ENCODE data around the gene BEAN1. TPM values are rescaled to one million over a fixed set of nuclear protein-coding genes. Genes with fewer than 3 reads are reported as not detected.
"Not testable (repeated sequence)": the region's sequence is repeated elsewhere in the genome, so short reads cannot be mapped to it uniquely, and the experiment has no call there.

BEAN1 gene
- total RNA-seq, 1 donor: under 0.01 TPM

GRCh38 chr16:66447491-66447890, 20.4 kb downstream of the BEAN1 start:
- no peak overlapping the region for H3K4me3 ChIP-seq (ENCODE audit: low read depth, low read length)
- TF ChIP-seq CTCF (IDR thresholded peaks at IDR 0.05; ENCODE audit: insufficient read depth, low read depth, low read length): no peak
- DNase-seq (ENCODE audit: low read depth): no peak

- no peak overlapping the region for H3K4me3 ChIP-seq (ENCODE audit: low read depth, low read length)
- DNase-seq (ENCODE audit: low read depth): no peak
- TF ChIP-seq CTCF (IDR thresholded peaks at IDR 0.05; ENCODE audit: insufficient read depth, low read depth, low read length): no peak
These were observed 24.5 kb downstream of the BEAN1 start for GRCh38 chr16:66451548-66451947.

- DNase-seq (ENCODE audit: low read depth); H3K4me3 ChIP-seq (ENCODE audit: low read depth, low read length): not testable (repeated sequence)
These were observed 26.1 kb downstream of the BEAN1 start for GRCh38 chr16:66453230-66453629.

GRCh38 chr16:66454751-66455150, 27.7 kb downstream of the BEAN1 start:
- DNase-seq (ENCODE audit: low read depth): no peak
- H3K4me3 ChIP-seq (ENCODE audit: low read depth, low read length): no peak overlapping the region
- TF ChIP-seq CTCF (IDR thresholded peaks at IDR 0.05; ENCODE audit: insufficient read depth, low read depth, low read length): no peak

- no peak for DNase-seq (ENCODE audit: low read depth)
- no peak for TF ChIP-seq CTCF (IDR thresholded peaks at IDR 0.05; ENCODE audit: insufficient read depth, low read depth, low read length)
These were observed 28.9 kb downstream of the BEAN1 start for GRCh38 chr16:66455970-66456369.

GRCh38 chr16:66457888-66458287, 30.8 kb downstream of the BEAN1 start:
- TF ChIP-seq CTCF (IDR thresholded peaks at IDR 0.05; ENCODE audit: insufficient read depth, low read depth, low read length): no peak
- DNase-seq (ENCODE audit: low read depth): no peak
- no peak overlapping the region for H3K4me3 ChIP-seq (ENCODE audit: low read depth, low read length)

More at GRCh38 chr16:66455970-66456369, 28.9 kb downstream of the BEAN1 start:
- H3K4me3 ChIP-seq (ENCODE audit: low read depth, low read length): no peak overlapping the region

- no peak for DNase-seq (ENCODE audit: low read depth)
- TF ChIP-seq CTCF (IDR thresholded peaks at IDR 0.05; ENCODE audit: insufficient read depth, low read depth, low read length): no peak
- H3K4me3 ChIP-seq (ENCODE audit: low read depth, low read length): no peak overlapping the region
These were observed 31.2 kb downstream of the BEAN1 start for GRCh38 chr16:66458292-66458691.

Data from fibroblast of villous mesenchyme (primary cell).